T-helper 22 cell (primary cell): Measurements from ENCODE around the gene IL17F.
"Not testable (repeated sequence)": the region's sequence is repeated elsewhere in the genome, so short reads cannot be mapped to it uniquely, and the experiment has no call there.

Source experiments
- DNase-seq: peaks from one replicate; pipeline ENCODE4 v3.0.0-alpha.2; 2020; ENCODE audit warnings: low read depth

IL17F gene

GRCh38 chr6:52243282-52243893 is 912 bp downstream of the IL17F start:
- no peak for DNase-seq

- DNase-seq = no peak
These were observed 2.5 kb downstream of the IL17F start for GRCh38 chr6:52241819-52242218.

GRCh38 chr6:52233975-52234823 is 10.1 kb downstream of the IL17F start:
- no peak for DNase-seq

- DNase-seq = no peak
These were observed 11.3 kb downstream of the IL17F start for GRCh38 chr6:52233005-52233404.

GRCh38 chr6:52231406-52232127 is 12.7 kb downstream of the IL17F start:
- DNase-seq = no peak

- no peak for DNase-seq
These were observed 13.6 kb downstream of the IL17F start for GRCh38 chr6:52230685-52231084.

- DNase-seq = no peak
These were observed 16.8 kb downstream of the IL17F start for GRCh38 chr6:52227495-52227894.

- no peak for DNase-seq
These were observed 23.0 kb downstream of the IL17F start for GRCh38 chr6:52221302-52221701.

GRCh38 chr6:52217761-52218160 is 26.5 kb downstream of the IL17F start:
- no peak for DNase-seq

- DNase-seq = no peak
These were observed 27.2 kb downstream of the IL17F start for GRCh38 chr6:52216932-52217575.

- no peak for DNase-seq
These were observed 28.5 kb downstream of the IL17F start for GRCh38 chr6:52215787-52216186.

- no peak for DNase-seq
These were observed 31.2 kb downstream of the IL17F start for GRCh38 chr6:52213127-52213526.

- no peak for DNase-seq
These were observed 34.1 kb downstream of the IL17F start for GRCh38 chr6:52210227-52210626.

GRCh38 chr6:52209770-52210169 is 34.5 kb downstream of the IL17F start:
- no peak for DNase-seq

- DNase-seq = no peak
These were observed 35.7 kb downstream of the IL17F start for GRCh38 chr6:52208612-52209011.

GRCh38 chr6:52207066-52207465 is 37.2 kb downstream of the IL17F start:
- DNase-seq = no peak

- no peak for DNase-seq
These were observed 42.8 kb downstream of the IL17F start for GRCh38 chr6:52201493-52201892.

GRCh38 chr6:52201046-52201445 is 43.3 kb downstream of the IL17F start:
- no peak for DNase-seq

- DNase-seq = not testable (repeated sequence)
These were observed 44.2 kb downstream of the IL17F start for GRCh38 chr6:52200088-52200487.

- no peak for DNase-seq
These were observed 48.4 kb downstream of the IL17F start for GRCh38 chr6:52195886-52196285.

- DNase-seq = no peak
These were observed 52.5 kb downstream of the IL17F start for GRCh38 chr6:52191824-52192223.

- DNase-seq = no peak
These were observed 53.9 kb downstream of the IL17F start for GRCh38 chr6:52190409-52190808.
